Cerebellar cortex (tissue), 1 donor: ENCODE data around the gene IRF4.

Source experiments
- DNase-seq: peaks from one replicate; pipeline ENCODE4 v3.0.0-alpha.2; 2015; ENCODE audit warnings: low spot score

Gene IRF4

GRCh38 chr6:398558-399078, 7.1 kb downstream of the IRF4 start:
- no peak for DNase-seq

- DNase-seq = no peak
These were observed 8.4 kb downstream of the IRF4 start for GRCh38 chr6:399785-400534.

- no peak for DNase-seq
These were observed 9.3 kb downstream of the IRF4 start for GRCh38 chr6:400815-401214.

- no peak for DNase-seq
These were observed 9.9 kb downstream of the IRF4 start for GRCh38 chr6:401239-401993.

- no peak for DNase-seq
These were observed 10.6 kb downstream of the IRF4 start for GRCh38 chr6:401994-402640.

GRCh38 chr6:402901-403658, 11.5 kb downstream of the IRF4 start:
- no peak for DNase-seq

GRCh38 chr6:403659-404655, 12.4 kb downstream of the IRF4 start:
- DNase-seq = no peak

- DNase-seq = no peak
These were observed 13.3 kb downstream of the IRF4 start for GRCh38 chr6:404685-405423.

GRCh38 chr6:408148-408547, 16.6 kb downstream of the IRF4 start:
- DNase-seq = no peak

GRCh38 chr6:408599-409102, 17.1 kb downstream of the IRF4 start:
- peak; percentile 26 for DNase-seq

GRCh38 chr6:409370-409972, 17.9 kb downstream of the IRF4 start:
- DNase-seq = no peak

GRCh38 chr6:410555-411395, 19.2 kb downstream of the IRF4 start:
- DNase-seq = no peak

GRCh38 chr6:411402-412145, 20.0 kb downstream of the IRF4 start:
- DNase-seq = no peak

- no peak for DNase-seq
These were observed 20.8 kb downstream of the IRF4 start for GRCh38 chr6:412146-412886.

GRCh38 chr6:414447-414846, 22.9 kb downstream of the IRF4 start:
- DNase-seq = no peak

GRCh38 chr6:415087-415486, 23.5 kb downstream of the IRF4 start:
- DNase-seq = no peak

GRCh38 chr6:421211-421610, 29.7 kb downstream of the IRF4 start:
- no peak for DNase-seq
